Nephron progenitor cell (in vitro differentiated cells): ENCODE data around the gene ZNF580.

Source experiments
- DNase-seq: peaks from one replicate; pipeline ENCODE4 v3.0.0; 2021
- H3K27ac Mint-ChIP-seq: 2 replicates; pipeline ENCODE4 v1.8.0; 2021; ENCODE audit warnings: mild to moderate bottlenecking, moderate library complexity, mixed read lengths
- H3K27me3 Mint-ChIP-seq: 2 replicates; pipeline ENCODE4 v1.8.0; 2021; ENCODE audit warnings: mild to moderate bottlenecking, low read depth, mixed read lengths; ENCODE audit not compliant: poor library complexity
- H3K36me3 Mint-ChIP-seq: 2 replicates; pipeline ENCODE4 v1.8.0; 2021; ENCODE audit warnings: low read depth, mixed read lengths
- H3K4me1 Mint-ChIP-seq: 2 replicates; pipeline ENCODE4 v1.8.0; 2021; ENCODE audit warnings: mixed read lengths
- H3K4me3 Mint-ChIP-seq: 2 replicates; pipeline ENCODE4 v1.8.0; 2021; ENCODE audit warnings: mild to moderate bottlenecking, moderate library complexity, mixed read lengths
- H3K9me3 Mint-ChIP-seq: 2 replicates; pipeline ENCODE4 v1.8.0; 2021; ENCODE audit warnings: mild to moderate bottlenecking, moderate library complexity, mixed read lengths
- CTCF ChIP-seq: fragments of 200-600 bp; sonication (generic); IDR thresholded peaks from 2 replicates; pipeline ENCODE4 v1.5.0; 2021; ENCODE audit warnings: antibody characterized with exemption

The ZNF580 gene

DNA sequence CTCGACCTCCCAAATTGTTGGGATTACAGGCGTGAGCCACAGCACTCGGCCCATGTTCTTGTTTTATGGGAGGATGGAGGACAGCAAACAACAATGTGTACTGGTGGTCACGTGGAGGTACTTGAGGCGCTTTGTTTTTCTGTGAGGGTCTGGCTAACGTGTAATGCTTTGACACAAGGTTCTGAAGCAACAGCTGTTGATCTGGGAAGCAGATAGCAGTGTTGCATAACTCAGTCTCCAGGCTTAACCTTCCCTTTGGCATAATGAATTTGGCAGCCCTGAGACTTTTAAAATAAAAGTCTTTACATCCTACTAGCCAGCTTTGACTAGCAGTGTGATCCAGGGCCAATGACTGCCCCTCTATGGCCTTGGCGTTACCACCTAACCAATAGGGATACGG is 6.9 kb upstream of the ZNF580 start:
- no peak for TF ChIP-seq CTCF
- DNase-seq, result no peak
- H3K4me3 Mint-ChIP-seq, result no peak overlapping the region

GRCh38 chr19:55635334-55635717 is 5.5 kb upstream of the ZNF580 start:
- H3K27ac Mint-ChIP-seq, result peak overlapping the region; percentile 100
- no peak for TF ChIP-seq CTCF
- peaks cover 59% of the 10 kb centered on the region for H3K4me1 Mint-ChIP-seq
- no peak for DNase-seq
- peaks cover 13% of the 10 kb centered on the region for H3K36me3 Mint-ChIP-seq
- H3K27me3 Mint-ChIP-seq, result peaks cover 16% of the 10 kb centered on the region
- no peaks in the 10 kb centered on the region for H3K9me3 Mint-ChIP-seq
- peak overlapping the region; percentile 100 for H3K4me3 Mint-ChIP-seq

More for the DNA sequence above, 6.9 kb upstream of the ZNF580 start:
- peaks cover 10% of the 10 kb centered on the region for H3K36me3 Mint-ChIP-seq
- peaks cover 52% of the 10 kb centered on the region for H3K4me1 Mint-ChIP-seq
- H3K9me3 Mint-ChIP-seq, result no peaks in the 10 kb centered on the region
- H3K27me3 Mint-ChIP-seq, result peaks cover 24% of the 10 kb centered on the region
- no peak overlapping the region for H3K27ac Mint-ChIP-seq

GRCh38 chr19:55635856-55636440 is 4.9 kb upstream of the ZNF580 start:
- peak overlapping the region; percentile 100 for H3K27ac Mint-ChIP-seq
- H3K4me1 Mint-ChIP-seq, result peaks cover 62% of the 10 kb centered on the region
- no peak for TF ChIP-seq CTCF
- peaks cover 13% of the 10 kb centered on the region for H3K36me3 Mint-ChIP-seq
- DNase-seq, result no peak
- H3K4me3 Mint-ChIP-seq, result peak overlapping the region; percentile 100
- no peaks in the 10 kb centered on the region for H3K9me3 Mint-ChIP-seq
- H3K27me3 Mint-ChIP-seq, result peaks cover 13% of the 10 kb centered on the region

- H3K9me3 Mint-ChIP-seq, result no peaks in the 10 kb centered on the region
- TF ChIP-seq CTCF, result no peak
- H3K27ac Mint-ChIP-seq, result peak overlapping the region; percentile 55
- H3K4me3 Mint-ChIP-seq, result peak overlapping the region; percentile 100
- H3K27me3 Mint-ChIP-seq, result peaks cover 9% of the 10 kb centered on the region
- DNase-seq, result no peak
- H3K4me1 Mint-ChIP-seq, result peaks cover 66% of the 10 kb centered on the region
- H3K36me3 Mint-ChIP-seq, result peaks cover 13% of the 10 kb centered on the region
These were observed 4.1 kb upstream of the ZNF580 start for GRCh38 chr19:55636723-55637122.

- no peak for DNase-seq
- Mint-ChIP-seq H3K27me3 (peaks cover 9% of the 10 kb centered on the region), H3K4me3 (peak overlapping the region; percentile 47), H3K4me1 (peaks cover 67% of the 10 kb centered on the region), H3K36me3 (peaks cover 13% of the 10 kb centered on the region), H3K9me3 (no peaks in the 10 kb centered on the region), H3K27ac (peak overlapping the region; percentile 55)
- no peak for TF ChIP-seq CTCF
These were observed 3.3 kb upstream of the ZNF580 start for GRCh38 chr19:55637534-55637933.

- Mint-ChIP-seq H3K27ac (no peak overlapping the region), H3K4me1 (peaks cover 74% of the 10 kb centered on the region), H3K36me3 (peaks cover 13% of the 10 kb centered on the region), H3K27me3 (peaks cover 5% of the 10 kb centered on the region), H3K9me3 (no peaks in the 10 kb centered on the region), H3K4me3 (peak overlapping the region; percentile 64)
- no peak for DNase-seq
- peak; percentile 24 for TF ChIP-seq CTCF
These were observed 1.9 kb upstream of the ZNF580 start for GRCh38 chr19:55638864-55639359.
